ENCODE measurements around the gene SNRPD2.

DNA sequence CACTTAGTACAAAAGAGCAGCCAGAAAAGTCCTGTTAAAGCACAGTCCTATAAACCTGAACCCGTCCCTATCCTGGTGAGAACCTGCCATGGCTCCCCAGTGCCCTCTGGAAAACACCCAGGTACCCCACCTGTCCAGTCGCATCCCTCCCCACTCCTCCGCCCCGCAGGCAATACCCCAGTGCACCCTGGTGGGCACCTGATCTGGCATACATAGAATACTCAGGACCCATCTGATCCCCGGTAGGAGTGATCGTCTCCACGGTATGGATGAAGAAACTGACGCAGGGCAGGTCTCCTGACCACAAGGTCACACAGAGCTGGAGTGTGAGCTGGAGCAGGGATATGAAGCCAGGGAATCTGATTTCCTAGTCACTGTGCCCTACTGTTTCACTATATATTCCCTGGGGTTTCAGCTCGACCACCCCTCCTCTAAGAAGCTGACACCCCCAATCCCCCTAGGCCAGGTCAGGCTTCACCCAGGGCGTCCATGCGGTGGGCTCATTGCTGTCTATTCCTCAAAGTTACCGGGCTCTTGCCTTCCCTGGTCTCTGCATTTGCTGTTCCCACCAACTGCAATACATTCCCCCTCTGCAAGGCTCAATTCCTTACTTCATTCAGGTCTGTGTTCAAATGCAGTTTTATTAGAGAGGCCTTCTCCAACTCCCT is 26.4 kb upstream of the SNRPD2 start:
- no peak for TF ChIP-seq TAF1 (IDR thresholded peaks at IDR 0.05; ENCODE audit: borderline replicate concordance, insufficient read depth, low read length)
- TF ChIP-seq POLR2AphosphoS5 (IDR thresholded peaks at IDR 0.05; ENCODE audit: low read depth, low read length): no peak
- TF ChIP-seq SIN3A (IDR thresholded peaks at IDR 0.05; ENCODE audit: borderline replicate concordance, insufficient read depth, low read length): no peak
- TF ChIP-seq, protein P1, sequence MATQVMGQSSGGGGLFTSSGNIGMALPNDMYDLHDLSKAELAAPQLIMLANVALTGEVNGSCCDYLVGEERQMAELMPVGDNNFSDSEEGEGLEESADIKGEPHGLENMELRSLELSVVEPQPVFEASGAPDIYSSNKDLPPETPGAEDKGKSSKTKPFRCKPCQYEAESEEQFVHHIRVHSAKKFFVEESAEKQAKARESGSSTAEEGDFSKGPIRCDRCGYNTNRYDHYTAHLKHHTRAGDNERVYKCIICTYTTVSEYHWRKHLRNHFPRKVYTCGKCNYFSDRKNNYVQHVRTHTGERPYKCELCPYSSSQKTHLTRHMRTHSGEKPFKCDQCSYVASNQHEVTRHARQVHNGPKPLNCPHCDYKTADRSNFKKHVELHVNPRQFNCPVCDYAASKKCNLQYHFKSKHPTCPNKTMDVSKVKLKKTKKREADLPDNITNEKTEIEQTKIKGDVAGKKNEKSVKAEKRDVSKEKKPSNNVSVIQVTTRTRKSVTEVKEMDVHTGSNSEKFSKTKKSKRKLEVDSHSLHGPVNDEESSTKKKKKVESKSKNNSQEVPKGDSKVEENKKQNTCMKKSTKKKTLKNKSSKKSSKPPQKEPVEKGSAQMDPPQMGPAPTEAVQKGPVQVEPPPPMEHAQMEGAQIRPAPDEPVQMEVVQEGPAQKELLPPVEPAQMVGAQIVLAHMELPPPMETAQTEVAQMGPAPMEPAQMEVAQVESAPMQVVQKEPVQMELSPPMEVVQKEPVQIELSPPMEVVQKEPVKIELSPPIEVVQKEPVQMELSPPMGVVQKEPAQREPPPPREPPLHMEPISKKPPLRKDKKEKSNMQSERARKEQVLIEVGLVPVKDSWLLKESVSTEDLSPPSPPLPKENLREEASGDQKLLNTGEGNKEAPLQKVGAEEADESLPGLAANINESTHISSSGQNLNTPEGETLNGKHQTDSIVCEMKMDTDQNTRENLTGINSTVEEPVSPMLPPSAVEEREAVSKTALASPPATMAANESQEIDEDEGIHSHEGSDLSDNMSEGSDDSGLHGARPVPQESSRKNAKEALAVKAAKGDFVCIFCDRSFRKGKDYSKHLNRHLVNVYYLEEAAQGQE (IDR thresholded peaks at IDR 0.05; ENCODE audit: insufficient read depth in 1 of 2, low read depth in 2 of 2, low read length in 2 of 2): no peak
- TF ChIP-seq FOXP2 (optimal IDR thresholded peaks at IDR 0.05; ENCODE audit: borderline replicate concordance, extremely low read depth, extremely low read length, insufficient read depth): no peak
